GM21619 (cell line): Measurements from ENCODE around the gene SENP7.
A peak's percentile ranks its signal among the peaks of the same experiment; 100 is the strongest.
"Not testable (repeated sequence)": the region's sequence is repeated elsewhere in the genome, so short reads cannot be mapped to it uniquely, and the experiment has no call there.

Experiments
- ATAC-seq: cut with Tn5 transposase; IDR thresholded peaks from one replicate; pipeline ENCODE4 v1.9.1; 2021; ENCODE audit not compliant: unreplicated experiment

Gene SENP7

DNA sequence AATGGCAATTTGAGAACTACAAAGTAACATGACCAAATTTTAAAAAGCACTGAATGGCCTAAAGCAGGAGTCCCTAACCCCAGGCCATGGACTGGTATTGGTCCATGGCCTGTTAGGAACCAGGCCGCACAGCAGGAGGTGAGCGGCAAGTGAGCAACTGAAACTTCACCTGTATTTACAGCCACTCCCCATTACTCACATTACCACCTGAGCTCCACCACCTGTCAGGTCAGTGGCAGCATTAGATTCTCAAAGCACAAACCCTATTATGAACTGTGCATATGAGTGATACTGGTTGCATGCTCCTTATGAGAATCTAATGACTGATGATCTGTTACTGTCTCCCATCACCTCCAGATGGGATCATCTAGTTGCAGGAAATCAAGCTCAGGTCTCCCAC lies 48.8 kb downstream of the SENP7 start:
- no peak for ATAC-seq

DNA sequence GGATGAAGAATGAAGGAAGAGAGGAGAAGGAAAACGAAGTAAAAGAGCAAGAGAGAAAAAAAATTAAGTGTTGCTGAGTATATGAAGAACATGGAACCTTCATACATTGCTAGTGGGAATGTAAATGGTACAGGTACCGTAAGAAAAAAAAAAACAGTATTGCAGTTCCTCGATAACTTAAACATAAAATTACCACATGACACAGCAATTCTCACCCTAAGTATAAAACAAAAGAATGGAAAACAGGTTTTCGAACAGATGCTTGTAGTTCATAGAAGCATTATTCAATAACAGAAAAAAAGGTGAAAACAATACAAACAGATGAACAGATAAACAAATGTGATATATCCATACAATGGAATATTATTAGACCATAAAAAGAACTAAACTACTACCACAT lies 51.6 kb downstream of the SENP7 start:
- no peak for ATAC-seq

DNA sequence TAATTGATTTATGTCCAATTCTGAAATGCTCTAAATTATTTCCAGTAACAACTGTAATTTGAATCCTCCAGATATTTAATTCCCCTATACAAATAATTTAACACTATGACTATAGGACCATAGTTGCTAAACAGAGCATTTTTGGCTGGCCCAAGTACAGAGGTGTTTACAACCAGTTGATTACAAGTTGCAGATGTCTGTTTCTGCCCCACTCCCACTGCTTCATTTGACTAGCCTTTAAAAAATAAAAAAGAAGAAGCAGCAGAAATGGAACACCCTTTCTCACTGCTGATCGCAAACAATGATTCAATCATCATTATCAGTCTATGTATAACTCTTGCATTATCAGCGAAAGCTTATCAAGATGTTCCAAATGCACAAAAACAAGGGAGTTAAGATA lies 54.6 kb downstream of the SENP7 start:
- no peak for ATAC-seq

DNA sequence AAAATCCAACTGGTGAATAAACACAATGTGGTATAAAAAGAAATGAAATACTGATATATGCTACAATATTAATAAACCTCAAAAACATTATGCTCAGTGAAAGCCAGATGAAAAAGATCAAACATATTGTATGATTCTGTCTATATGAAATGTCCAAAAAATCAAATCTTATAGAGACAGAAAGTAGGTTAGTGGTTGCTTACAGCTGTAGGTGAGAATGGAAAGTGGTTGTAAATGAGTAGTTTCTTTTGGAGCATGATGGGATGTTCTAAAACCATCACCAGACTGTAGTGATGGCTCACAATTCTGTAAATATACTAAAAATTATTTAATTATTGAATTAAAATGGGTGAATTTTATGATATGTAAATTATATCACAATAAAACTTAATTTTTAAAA lies 58.4 kb downstream of the SENP7 start:
- no peak for ATAC-seq

DNA sequence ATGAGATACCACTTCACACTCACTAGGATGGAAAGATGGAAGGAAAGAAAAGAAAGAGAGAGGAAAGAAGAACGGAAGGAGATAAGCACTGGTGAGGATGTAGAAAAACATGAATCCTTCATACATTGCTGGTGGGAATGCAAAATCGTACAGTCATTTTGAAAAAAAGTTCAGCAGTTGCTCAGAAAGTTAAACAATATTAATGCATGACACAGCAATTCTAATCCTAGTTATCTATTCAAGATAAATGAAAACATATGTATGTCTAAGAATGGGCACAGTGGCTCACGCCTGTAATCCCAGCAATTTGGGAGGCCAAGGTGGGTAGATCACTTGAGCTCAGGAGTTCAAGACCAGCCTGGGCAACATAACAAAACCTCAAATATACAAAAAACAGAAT lies 59.1 kb downstream of the SENP7 start:
- no peak for ATAC-seq

DNA sequence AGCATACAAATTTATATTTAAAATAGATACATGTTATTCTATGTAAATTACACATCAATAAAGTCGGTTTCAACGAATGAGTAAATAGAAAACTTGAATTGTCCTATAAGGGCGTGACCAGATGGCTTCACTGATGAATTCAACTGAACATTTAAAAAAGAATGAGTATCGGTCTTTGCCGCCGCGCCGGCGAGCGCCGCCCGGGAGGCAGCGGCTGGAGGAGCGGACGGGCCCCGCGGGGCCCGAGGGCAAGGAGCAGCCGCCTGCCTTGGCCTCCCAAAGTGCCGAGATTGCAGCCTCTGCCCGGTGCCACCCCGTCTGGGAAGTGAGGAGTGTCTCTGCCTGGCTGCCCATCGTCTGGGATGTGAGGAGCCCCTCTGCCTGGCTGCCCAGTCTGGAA lies 74.4 kb downstream of the SENP7 start:
- not testable (repeated sequence) for ATAC-seq

DNA sequence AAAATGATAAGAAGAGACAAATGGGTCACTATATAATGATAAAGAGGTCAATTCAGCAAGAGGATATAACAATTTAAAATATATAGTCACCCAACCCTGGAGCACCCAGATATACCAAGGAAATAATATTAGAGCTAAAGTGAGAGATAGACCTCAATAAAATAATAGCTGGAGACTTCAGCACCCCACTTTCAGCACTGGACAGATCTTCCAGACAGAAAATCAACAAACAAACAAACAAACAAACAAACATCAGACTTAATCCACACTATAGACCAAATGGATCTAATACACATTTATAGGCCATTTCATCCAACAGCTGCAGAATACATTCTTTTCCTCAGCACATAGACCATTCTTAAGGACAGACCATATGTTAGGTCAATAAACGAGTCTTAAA lies 79.4 kb downstream of the SENP7 start:
- ATAC-seq: no peak

DNA sequence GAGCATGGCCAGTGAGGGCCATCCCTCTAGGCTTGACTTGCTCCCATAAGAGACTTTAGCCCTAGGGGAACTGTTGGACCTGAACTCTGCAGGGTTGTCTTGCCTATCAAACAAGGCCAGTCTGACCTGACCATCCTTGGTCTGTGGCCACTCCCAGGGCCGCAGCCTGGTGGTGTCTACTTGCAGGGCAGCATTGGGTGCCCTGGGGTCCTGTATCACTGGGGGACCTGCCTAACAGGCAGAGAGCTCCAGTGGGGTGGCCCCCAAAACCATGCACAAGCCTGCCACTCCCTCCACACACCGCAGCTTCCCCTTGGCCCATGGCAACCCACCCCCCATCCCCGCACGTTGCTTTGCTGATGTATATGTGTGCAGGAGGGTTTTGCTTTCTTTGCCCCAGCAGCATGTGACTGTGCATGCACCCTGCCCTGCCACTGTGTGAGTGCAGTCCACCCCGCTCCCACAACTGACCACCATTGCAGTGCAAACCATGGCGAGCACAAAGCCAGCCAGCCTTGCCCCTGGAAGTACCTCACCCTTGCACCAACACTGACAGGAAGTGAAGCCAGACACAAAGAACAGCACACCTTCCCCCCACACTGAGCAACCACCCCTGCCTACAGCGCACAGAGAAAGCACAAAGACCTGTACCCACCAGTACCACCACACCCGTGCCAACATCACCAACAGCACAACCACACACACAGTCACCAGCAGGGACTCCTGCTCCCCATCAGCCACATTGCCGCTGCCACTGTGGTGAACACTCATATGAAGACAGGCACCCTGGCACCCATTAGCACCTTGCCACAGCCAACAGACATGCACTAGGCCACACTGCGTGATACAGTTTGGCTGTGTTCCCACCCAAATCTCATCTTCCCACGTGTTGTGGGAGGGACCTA lies 88.8 kb downstream of the SENP7 start:
- ATAC-seq: no peak

DNA sequence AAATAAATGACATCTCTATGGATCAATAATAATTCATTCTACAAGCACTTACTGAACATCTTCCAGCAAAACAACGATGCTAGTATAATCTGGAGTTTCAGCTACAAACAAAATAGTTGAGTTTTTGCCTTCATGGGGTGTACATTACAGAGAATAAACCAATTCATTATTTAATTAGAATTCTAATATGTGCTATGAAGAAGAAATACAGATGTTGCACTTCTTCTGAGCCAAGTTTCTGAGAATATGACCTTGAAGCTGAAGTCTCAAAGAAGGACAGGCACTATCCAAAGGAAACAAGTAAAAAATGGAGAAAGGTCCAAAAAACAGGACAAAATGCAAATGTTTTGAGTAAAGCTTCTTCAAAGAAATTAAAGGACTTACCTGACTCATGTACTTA lies 94.2 kb downstream of the SENP7 start:
- ATAC-seq: no peak

DNA sequence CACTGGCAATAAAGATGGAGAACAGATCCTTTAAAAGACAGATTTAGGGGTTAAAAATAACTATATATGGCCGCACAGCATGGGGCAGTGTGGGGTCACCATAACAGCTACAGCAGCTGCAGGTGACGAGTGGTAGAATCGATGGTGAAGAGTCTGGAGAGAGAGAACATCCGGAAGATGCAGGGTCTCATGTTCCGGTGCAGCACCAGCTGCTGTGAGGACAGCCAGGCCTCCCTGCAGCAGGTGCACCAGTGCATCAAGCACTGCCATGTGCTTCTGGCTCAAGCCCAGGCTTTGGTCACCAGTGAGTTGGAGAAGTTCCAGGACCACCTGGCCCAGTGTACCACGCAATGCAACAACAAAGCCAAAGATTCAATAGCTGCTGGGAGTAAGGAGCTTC lies 98.9 kb downstream of the SENP7 start:
- no peak for ATAC-seq

DNA sequence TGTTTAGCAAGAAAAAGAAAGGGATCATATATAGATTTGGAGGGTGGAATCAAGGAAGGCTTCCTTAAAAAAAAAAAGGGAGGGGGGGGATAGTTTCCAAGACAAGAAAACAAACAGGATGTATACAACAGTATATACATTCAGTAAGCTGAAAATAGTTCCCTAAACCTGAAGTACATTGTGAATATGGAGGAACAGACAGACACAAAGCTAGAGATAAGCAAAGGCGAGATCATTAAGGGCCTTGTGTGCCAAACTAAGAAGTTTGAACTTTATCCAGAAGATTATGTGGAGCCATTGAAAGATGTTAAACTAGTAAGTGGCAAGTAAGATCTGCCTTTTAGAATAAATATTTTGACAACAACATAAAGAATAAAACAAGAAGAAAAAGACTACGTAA lies 99.4 kb downstream of the SENP7 start:
- no peak for ATAC-seq

DNA sequence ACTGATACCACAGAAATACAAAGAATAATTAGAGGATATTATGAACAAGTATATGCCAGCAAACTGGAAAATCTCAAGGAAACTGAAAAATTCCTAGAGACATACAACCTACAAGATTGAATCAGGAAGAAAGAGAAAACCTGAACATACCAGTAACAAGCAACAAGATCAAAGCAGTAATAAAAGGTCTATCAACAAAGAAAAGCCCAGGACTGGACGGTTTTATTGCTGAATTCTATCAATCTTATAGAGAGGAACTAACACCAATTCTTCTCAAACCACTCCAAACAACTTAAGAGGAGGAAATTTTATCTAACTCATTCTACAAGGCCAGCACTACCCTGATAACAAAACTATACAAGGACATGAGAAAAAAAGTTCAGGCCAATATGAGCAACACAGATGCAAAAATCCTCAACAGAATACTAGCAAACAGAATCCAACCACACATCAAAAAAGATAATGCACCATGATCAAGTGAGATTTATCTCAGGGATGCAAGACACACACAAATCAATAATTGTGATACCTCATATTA lies 121.5 kb downstream of the SENP7 start:
- no peak for ATAC-seq

DNA sequence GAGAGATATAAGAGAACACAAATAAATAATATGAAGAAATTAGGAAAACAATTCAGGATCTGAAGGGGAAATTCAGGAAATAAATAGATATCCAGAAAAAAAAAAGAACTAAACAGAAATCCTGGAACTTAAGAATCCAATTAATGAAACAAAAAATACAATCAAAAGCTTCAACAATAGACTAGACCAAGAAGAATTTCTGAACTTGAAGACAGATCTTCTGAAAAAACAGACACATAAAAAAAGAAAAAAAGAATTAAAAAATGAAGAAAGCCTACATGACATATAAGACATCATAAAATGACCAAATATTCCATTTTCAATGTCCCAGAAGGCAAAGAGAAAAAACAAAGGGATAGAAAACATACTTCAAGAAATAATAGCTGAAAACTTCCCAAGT lies 124.3 kb downstream of the SENP7 start:
- ATAC-seq: no peak

DNA sequence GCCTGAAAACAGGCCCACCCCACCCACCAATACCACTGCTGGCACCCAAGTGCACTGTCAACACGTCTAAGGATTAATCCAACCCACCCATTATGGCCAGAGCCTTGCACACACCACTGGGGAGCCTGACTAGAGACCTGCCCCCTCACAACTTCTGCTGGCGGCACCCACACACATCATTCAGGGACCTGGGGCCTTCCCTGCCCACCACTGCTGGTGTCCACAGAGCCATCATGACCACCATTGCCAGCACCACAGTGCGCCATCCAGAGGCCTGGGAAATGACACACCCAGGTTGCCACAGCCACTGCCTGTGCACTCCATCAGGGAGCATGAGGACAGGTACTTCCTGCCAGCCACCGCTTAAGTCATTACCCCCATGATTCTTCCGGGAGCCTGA lies 125.7 kb downstream of the SENP7 start:
- ATAC-seq: no peak

DNA sequence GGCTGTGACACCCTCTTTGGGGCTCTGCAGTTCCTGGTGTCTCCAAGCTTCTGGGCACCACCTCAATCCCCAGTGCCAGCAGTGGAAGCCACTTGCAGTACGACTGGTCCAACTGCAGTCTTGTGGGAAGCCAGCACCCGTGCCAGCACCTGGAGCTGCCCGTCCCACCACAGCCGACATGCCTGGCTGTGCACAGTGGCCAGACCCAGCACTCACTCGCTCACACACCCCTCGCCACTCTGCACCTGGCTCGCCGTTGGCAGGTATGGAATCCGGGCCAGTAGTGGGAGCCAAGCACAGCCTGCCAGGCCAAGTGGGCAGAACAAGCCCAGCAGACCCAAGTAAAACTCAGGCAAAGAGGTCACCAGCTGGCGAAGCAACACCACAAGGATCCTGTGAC lies 128.6 kb downstream of the SENP7 start:
- no peak for ATAC-seq

DNA sequence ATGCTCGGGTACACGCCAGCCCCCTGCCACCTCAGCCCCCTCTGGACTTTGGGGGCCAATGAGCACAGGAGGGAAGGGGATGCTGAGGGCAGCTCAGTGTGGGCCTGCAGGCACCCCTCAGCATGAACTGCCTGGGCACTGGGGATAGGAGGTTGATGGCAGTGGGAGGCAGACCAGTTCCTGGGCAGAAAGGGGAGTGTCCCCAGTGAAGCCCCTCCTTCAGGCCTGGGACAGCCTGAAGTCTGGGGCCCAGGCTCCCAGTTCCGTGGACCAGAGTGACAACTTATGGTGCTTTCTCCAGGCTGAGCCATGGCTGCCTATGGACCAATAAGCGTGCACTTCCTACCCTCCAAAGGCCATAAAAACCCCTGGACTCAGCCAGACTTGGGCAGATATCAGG lies 129.4 kb downstream of the SENP7 start:
- no peak for ATAC-seq

DNA sequence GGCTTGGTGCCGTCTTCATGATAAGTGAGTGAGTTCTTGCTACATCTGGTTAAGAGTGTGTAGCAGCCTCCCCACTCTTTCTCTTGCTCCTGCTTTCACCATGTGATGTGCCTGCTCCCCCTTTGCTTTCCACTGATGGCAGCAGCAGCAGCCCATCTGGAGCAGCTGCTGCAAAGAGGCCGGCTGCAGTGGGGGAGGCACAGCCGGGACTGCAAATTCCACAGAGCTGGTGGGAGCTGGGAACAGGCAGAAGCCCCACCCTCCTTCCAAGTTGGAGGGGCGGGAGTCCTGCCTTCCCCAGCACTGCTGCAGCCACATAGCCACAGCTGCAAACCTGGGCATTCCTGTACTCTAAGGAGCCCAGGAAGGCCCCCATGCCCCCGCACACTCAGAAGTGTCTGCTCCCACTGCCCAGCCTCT lies 129.8 kb downstream of the SENP7 start:
- ATAC-seq: no peak

DNA sequence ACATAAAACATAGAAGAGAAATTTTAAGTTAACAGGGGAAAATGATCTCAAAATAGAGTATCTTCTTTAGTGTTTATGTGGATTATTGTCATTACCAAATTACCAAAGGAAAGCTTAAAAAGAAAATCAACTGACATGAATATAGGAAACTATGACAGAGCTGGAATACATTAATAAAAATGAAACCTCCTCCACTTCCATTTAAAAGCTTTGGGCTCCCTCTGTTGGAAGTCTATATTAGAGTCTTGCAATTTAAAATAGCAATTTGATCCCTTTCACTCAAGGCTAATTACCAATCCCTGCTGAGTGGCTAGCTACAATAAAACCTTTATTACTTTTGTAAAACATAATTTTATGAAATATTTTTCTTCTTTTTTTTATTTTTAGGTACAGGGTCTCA lies 131.2 kb downstream of the SENP7 start:
- no peak for ATAC-seq

DNA sequence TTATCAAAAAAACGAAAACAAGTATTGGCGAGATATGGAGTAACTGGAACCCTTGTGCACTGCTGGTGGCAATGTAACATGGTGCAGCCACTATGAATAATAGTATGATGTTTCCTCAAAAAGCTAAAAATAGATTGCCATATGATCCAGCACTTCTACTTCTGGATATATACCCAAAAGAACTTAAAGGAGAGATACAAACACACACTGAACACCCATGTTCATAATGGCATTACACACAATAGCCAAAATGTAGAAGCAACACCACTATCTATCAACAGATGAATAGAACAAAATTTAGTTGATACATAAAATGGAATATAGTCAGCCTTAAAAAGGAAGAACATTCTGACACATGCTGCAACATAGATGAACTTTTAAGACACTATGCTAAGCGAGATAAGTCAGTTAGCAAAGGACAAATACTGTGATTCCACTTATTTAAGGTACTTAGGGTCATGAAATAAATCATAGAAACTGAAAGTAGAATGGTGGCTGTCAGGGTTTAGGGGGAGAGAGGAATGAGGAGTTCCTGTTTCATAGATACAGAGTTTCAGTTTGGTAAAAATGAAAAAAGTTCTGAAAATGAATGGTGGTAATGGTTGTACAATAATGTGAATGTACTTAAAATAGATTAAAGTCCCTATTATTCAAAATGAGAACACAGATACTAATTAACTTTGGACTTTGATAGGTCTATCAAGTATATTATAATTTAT lies 133.2 kb downstream of the SENP7 start:
- ATAC-seq: peak; percentile 94

DNA sequence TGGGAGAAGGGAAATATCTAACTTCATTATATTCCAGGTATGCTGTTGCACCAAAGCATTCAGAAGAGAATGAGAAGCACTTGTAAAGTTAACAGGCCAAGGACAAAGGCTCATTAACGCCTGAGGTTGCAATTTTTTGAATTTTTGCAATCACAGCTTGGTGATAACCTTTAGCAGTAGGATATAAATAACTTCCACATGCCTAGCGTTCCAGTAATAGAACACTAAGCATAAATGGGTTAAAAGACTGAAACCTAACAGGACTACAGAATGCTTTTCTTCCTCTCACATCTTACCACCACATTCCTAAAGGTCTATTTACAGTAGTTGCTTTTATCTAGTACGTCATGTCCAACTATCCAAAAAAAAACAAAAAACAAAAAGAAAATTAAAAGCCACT lies 135.2 kb downstream of the SENP7 start:
- ATAC-seq: no peak

DNA sequence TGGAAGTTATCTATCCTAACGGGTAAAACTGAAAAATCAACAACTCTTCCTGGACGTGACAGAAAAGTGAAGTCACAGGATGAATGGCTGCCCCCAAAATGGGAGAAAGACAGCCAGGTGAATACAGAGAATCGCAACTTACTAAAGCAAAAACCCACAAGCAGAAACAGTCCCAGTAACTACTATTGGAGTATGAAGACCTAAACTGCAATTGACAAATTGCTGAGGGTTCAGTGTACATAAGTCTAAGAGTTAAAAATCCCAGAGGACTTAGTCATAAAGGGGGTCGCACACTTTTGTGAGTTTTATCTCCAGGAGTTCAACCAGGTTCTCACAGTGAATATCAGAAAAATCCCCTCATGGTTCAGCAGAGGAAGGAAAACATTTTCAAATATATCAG lies 135.8 kb downstream of the SENP7 start:
- no peak for ATAC-seq

DNA sequence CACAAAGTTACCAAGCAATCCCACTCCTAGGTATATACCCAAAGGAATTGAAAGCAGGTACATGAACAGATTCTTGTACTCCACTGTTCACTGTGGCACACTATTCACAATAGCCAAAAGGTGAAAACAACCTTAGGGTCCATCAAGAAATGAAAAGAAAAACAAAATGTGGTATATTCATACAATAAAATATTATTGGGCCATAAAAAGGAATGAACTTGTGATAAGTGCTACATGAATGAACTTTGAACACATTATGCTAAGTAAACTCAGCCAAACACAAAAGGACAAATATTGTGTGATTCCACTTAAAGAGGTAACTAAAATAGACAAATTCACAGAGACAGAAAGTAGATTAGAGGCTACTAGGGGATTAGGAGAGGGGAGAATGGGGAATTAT lies 137.4 kb downstream of the SENP7 start:
- no peak for ATAC-seq
